Sigmoid colon (tissue), 4 donors: ENCODE measurements around the gene TRIM66.

ENCODE experiments used
- CTCF ChIP-seq, 4 experiments: fragments of 450-650 bp in 3 of 4; fragments of 200-600 bp in 1 of 4; IDR thresholded peaks; one replicate each; pipeline ENCODE4 v1.5.1; 2016 to 2019; ENCODE audit warnings: antibody characterized with exemption in 4 of 4, mild to moderate bottlenecking in 3 of 4, moderate library complexity in 2 of 4
- EP300 ChIP-seq, 4 donors: sonication (generic); formaldehyde crosslinking; IDR thresholded peaks; one replicate each; pipeline ENCODE4 v1.6.1; 2017; ENCODE audit warnings: antibody characterized with exemption in 4 of 4
- POLR2AphosphoS5 ChIP-seq, 4 donors: sonication (generic); formaldehyde crosslinking; IDR thresholded peaks; one replicate each; pipeline ENCODE4 v1.6.1; 2017; ENCODE audit warnings: antibody characterized with exemption in 4 of 4

- TF ChIP-seq EP300 (IDR thresholded peaks at IDR 0.05) (no peak), CTCF (IDR thresholded peaks at IDR 0.05) (no peak), POLR2AphosphoS5 (IDR thresholded peaks at IDR 0.05) (no peak)
These were observed 69.9 kb downstream of the TRIM66 start for GRCh38 chr11:8612522-8612921.
